ENCODE data around the gene GALNT7.
"Not testable (repeated sequence)": the region's sequence is repeated elsewhere in the genome, so short reads cannot be mapped to it uniquely, and the experiment has no call there.

GALNT7 gene

DNA sequence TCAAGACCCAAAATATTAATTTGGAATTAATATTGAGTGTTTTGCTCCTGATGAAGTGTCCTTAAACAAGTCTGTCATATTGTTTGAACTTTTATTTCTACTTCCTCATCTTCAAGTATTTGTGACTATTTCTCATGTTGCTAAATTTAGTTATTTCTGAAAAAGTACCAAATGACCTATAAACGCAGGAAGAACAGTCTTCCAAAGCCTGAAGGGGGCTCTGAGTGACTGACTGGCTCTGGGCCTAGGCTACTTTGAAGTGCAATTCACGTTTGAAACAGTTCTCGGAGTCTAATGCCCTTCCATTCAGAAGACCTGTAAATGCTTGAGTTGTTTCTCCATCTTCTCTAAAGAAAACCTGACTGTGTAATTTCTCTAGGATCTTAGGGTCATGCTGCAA is 26.5 kb downstream of the GALNT7 start:
- DNase-seq (ENCODE audit: low read depth): no peak

DNA sequence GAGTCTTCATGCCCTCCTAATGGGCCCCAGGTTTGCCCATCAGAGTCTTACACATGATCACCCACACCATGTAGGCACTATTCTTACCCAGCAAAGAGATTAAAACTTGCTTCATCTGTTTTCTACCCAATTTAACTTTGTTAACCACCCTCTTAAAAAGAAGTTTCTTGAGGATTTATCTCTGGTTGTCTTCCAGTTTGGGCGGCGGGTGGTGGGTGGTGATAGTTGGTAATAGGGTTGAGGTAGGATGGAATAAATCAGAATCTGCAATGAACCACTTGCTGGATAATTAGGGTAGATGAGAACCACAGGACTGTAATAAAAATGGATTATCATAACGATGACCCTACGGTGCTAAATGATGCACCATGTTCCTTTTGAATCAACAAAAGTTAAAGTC is 30.9 kb downstream of the GALNT7 start:
- DNase-seq (ENCODE audit: low read depth): no peak

DNA sequence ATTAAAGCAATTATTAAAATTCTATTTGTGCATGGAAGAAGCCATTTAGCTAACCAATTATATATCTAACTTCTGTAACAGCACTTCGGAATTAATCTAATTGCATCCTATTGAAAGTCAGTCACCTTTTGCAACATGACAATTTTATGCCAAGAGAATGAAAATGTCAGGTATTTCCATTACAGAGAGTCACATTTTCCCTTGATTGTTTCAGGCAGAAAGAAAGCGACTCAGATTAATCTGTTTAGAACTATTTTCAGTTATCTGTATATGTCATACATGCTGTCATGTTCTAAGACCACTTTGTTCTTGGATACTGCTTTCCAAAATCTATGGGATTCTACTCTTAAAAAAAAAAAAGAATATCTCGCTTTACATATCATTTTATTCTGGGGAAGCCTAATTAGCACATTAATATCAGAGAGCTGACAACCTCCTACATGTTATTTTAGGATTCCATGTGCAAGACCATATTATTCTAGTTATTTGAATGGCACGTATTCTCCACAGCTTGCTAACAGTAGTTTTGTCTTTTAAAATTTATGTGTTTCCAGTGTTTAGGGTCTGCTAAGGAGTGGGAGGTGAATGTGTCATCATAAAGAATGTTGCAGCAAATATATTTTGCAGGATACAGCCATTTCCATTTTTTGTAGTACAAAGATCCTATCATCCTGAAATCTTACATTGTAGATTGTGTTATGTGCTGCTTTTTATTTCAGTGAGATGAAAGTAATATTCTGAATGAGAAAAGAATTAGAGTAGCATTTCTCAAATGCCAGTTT is 31.7 kb downstream of the GALNT7 start:
- DNase-seq (ENCODE audit: low read depth): no peak

DNA sequence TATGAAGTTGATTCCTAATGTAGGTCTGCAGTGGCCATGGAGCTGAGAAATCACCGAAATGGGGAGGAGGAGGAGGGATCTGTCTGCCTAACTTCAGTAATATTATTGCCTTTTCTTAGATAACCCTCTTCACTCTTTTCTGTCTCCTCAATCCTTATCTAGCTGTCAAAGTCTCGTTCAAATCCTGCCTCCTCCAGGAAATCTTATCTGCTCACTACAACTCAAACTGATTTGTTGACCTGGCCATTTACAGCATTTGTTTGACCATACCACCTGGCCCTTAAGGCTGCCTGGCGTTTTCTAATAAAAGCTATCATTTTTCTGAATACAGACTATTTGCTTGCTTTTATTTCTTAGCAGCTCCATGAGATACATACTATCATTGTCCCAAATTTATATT is 33.8 kb downstream of the GALNT7 start:
- DNase-seq (ENCODE audit: low read depth): no peak

DNA sequence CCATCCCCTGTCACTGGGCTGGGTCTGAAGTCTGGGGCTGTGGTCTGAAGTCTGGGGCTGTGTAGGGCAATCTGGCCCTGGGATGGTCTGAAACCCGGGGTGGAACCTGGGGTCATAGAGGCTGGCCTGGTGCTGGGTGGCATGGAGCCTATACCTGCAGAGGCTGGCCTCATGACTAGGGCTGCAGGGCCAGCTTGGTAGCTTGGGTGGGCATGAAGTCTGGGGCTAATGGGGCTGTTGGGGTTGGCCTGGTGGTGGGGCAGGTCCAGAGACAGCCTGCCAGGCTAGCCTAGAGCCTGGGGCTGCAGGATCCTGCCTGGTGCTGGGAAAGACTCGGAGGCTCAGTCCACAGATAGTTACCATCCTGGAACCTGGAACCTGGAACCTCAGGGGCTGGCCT is 37.0 kb downstream of the GALNT7 start:
- no peak for DNase-seq (ENCODE audit: low read depth)

DNA sequence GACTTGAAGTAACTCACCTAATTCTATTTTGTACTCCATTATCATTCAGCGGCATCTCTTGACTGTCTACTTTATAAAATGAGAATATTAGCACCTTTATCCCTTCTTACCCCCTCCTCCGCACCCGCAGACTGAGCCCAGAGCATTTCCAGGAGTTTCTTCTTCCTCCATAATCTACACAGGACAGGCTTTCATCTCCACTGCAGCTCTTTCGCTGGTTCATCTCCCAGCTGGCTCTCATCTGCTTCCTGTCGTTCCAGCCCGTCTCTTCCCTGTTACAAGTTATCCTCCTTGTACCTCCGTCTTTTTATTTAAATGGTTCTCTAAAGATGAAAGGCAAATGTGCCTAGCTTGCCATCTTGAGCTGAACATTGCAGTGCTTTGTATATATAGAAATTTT is 39.8 kb downstream of the GALNT7 start:
- no peak for DNase-seq (ENCODE audit: low read depth)

DNA sequence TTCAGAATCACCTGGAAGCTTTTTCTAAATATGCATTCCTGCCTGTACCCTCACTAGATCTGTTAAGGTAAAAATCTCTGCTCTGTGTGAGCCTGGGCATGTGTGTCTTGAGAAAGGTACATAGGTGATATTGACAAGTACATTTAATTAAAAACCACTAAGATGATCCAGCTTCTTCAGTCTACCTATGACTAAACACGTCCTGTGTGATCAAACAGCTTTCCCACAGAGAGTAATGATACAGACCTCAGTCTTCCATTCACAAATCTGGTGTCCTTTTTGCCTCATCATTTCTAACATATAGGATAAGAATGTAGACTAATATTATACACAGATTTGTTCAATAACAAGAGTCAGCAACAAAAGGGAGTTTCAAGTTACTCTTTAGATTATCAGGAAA is 42.6 kb downstream of the GALNT7 start:
- no peak for DNase-seq (ENCODE audit: low read depth)

DNA sequence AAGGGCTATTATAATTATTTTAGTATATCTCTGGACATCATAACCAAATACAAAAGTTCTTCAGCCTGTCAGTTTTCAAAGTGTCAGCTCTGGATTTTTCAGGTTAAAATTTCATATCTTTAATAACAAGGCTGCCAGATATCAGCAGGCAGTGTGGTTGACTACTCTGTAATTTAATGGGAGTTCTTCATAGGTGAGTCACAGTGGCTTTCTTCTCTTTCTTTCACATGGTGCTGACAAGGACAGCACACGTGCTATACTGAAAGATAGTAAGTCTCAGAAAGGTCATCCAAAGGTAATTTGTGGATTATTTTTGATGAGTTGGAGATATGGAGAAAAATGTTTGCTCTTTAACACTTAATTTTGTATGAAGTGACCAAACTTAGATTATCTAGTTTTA is 43.2 kb downstream of the GALNT7 start:
- DNase-seq (ENCODE audit: low read depth): no peak

DNA sequence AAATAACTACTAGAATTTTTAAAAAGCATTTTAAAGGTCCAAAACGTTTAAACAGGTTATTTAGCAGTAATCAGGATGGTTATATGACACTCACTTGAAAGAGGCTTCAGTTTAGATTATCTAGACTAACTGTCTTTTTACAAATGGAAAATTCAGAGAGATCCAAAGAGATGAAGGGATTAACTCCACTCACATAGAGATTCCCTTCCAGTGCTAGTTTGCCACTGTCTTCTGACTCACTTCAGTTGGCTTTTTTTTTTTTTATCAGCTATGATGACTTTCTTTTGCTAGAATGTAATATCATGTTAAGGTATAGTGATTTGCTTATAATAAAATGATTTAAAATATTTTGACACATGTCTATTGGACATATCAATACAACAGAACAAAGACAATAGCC is 43.8 kb downstream of the GALNT7 start:
- DNase-seq (ENCODE audit: low read depth): no peak

DNA sequence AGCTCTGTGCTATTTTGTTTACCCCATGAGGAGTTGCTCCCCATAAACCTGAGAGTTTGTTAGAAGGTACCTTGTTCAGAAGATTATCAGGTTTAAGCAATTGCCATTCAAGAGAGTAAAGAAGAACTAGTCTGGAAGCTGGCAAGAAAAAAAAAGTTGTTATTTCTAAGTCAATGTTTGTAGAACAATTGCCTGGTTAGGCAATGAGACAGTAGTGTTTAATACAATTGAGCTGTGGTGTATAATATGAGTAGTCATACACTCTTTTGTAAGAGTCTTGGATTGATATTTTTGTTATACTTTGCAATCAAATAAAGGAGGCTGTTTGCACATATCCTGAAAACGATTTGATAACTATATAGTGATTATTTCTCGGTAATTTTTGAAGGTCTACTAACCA is 44.7 kb downstream of the GALNT7 start:
- DNase-seq (ENCODE audit: low read depth): no peak

DNA sequence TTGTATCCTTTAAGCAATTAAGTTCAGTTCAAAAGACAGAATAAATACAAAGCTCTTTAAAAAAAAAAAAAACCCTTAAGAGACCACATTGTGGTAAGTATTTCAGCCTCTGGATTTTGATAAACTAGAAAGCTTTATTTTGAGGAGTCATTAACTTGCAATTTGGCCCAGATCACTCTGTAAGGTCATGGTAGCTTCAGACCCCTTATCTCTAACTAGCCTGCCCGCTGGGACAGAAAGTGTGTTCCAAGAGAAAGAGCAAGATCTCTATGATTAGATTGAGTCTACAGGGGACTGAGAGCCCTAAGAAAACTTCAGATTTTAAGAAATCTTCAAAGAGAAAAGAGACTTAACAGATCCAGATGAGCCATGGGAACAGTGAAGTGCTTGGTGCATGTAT is 45.6 kb downstream of the GALNT7 start:
- DNase-seq (ENCODE audit: low read depth): no peak

DNA sequence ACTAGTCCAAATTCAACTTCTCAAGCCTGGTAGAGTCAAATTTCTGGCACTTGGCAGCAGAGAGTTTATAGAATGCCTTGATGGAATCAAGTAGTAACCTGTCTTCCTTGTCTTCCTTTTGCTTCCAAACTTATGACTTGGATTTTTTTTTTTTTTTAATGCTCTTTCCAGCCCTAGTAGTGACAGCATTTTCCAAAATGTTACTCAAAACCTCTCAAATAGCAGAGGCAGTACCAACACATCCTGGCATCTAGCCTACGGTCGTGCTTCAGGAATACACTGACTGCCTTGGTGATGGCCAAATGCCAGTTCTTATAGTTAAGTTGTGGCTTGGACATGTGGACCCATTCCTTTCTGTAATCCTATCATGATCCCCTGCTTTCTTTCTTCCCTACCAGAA is 46.0 kb downstream of the GALNT7 start:
- DNase-seq (ENCODE audit: low read depth): no peak

DNA sequence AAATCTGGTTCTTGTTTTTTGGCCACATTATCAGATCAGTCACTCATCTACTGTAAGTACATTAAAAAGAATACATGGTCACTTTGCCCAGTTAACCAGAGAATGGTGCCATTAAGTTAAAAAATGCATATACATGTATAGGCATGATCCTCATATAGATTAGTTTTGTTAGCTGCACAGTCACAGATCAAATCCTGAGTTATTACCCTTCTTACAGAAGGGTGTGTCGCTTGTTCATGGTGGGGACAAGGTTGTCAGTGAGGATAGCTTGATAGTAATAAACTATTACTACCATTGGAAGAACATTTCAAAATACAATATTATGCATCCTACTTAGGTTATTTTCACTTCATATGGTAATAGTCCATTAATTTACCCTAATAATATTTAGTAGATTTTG is 48.5 kb downstream of the GALNT7 start:
- no peak for DNase-seq (ENCODE audit: low read depth)

DNA sequence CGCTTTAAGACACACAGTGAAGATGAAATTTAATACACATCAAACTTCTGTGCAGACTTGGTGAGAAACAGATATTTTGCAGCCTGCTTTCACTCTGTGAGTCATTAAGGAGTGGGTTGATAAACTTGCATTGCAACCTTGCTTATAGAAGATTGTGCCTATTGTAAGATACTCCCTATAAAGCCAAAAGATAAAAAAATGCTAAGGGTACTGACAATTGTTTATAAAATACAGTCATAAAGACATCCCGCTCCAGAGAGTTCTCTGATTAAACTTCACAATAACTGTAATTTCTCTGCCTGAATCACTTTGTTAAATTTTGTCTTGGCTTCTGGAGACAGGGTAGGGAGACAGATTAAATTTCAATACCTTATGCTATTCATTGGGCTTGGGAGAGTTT is 49.1 kb downstream of the GALNT7 start:
- no peak for DNase-seq (ENCODE audit: low read depth)

DNA sequence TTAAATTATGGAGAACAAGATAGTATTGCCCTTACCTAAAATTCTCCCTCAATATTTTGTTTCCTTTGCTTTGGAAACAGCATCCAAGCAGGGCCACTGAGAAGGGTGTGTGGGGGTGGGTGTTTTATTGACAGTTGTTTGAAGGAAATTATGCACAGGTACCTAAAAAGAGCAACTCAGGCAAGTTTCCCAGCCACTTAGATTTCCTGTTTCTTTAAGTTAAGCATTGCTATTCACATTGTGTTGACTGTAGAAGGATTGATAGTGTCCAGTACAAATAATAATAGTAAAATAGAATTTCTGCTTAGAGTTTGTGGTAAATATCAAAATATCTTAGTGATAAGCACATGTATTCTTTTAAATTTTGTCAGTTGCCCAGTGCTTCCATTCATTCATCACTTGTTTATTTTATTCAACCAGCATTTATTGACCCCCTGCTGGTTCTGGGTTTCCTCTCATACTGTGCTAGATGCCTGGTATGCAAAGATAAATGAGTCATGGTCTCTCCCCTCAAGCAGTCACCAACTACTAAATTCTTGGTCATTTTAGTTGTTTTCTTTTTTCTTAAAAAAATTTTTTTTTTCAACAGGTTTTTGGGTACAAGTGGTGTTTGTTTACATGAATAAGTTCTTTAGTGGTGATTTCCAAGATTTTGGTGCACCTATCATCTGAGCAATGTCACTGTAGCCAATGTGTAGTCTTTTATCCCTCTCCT is 50.0 kb downstream of the GALNT7 start:
- no peak for DNase-seq (ENCODE audit: low read depth)

DNA sequence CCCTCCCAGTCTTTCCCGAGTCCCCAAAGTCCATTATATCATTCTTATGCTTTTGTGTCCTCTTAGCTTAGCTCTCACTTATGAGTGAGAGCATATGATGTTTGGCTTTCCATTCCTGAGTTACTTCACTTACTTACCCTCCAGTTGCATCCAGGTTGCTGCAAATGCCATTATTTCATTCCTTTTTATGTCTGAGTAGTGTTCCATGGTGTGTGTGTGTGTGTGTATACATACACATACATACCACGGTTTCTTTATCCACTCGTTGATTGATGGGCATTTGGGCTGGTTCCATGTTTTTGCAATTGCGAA is 50.5 kb downstream of the GALNT7 start:
- not testable (repeated sequence) for DNase-seq (ENCODE audit: low read depth)

DNA sequence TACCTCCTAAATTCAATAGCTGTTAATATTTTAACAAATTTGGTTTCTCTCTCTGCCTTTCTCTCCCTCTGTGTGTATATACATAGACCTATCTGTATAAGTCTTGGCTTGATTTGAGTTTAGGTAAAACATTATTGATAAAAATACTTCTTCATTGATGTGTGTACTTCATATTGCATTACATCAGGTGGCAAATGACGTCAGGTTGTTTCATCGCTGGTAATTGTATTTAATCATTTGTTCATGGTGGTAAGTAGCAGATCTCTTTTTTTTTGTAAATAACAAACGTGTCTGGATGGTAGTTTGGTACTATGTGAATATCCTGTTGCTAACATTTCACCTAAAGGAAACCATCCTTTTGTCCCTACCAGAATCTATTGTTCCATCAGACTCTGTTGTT is 55.1 kb downstream of the GALNT7 start:
- no peak for DNase-seq (ENCODE audit: low read depth)

DNA sequence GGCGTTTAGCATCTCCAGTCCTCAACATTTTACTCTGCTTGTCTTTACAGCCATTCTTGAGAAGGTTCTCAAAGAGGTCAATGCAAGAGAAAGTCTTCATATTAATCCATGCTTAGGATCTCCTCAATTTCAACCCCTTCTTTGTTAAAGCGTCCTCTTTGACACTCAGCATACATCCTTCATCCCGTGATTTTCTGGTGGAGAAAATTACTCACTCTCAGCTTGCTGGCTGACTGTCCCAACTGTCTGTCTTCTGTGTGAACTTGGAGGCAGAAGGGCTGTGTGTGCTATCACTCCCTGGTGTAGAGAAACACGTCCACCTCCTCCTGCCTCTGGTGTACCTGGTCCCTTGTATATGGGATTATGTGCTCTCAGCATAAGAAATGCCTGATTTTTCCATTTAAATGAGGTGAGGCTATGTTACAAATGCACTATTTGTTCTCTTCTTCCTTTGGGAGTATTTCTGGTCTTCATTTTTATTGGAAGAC is 57.8 kb downstream of the GALNT7 start:
- no peak for DNase-seq (ENCODE audit: low read depth)

DNA sequence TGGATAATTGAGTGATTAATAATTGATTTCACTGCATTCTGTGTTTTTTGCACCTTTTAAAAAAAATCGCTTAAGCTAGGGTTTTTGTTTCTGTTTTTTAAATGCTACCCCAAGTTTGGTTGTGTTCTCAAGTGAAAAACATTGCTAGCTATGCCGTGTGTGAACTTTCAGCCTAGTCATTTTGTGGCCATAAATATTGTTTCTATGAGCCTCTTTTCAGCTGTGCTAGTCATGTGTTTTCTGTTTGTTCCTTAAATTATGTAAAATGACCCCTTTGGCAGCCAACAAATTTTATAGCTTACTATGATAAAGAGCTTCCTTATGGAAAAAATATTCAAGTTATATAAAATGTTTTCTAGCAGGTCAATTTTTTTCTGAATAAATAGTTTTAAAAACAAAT is 59.1 kb downstream of the GALNT7 start:
- DNase-seq (ENCODE audit: low read depth): no peak

DNA sequence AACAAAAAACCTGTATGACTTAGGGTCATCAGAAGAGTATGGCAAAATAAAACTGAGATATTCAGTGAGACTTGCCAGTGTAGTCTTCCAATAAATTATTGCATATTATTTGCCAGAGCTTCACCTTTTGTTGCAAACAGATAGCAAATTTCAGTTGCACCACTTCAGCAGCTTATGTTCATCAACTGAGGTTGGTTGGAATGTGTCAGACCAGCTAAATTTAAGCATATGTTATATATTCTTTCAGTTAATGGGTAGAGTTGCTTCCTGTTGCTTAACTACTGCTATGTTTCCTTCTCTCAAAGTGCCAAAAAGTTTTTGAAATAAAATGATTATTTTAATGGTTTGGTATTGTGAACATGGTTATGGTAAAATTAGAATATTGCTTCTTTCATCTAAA is 61.5 kb downstream of the GALNT7 start:
- DNase-seq (ENCODE audit: low read depth): no peak

DNA sequence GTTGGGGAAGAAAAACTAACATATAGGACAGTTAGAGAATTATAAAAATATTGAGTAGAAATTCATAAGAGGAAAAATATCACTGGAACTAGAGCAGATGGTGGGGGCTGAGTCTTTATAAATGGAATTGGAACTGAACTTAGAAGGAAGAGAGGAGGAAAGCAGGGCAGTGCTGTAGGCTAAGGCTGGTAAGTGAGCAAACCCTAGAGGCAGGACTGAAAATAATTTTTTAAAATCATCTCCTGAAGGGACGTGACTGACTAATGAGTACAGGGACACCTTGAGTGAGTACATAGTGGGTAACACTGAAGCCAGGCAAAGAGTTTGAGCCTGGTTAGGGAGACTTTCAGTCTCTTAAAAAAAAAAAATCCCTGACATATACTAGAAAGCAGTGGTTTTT is 63.3 kb downstream of the GALNT7 start:
- no peak for DNase-seq (ENCODE audit: low read depth)

DNA sequence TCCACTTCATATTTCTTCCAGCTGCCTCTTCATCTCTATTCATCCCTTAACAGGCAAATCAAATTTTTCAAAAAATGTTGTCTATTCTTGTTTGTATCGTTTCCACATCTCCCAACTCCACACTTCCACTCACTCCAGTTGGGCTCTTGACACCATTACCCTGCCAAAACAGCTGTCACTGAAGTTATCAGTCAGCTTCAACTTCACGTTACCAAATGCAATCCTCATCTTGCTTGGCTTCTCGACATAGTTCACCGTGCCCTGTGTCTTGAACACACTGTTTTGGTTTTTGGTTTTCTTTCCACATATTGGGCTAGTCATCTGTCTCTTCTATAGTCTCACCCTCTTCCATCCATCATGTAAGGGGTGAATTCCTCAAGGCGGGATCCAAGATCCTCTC is 65.2 kb downstream of the GALNT7 start:
- DNase-seq (ENCODE audit: low read depth): no peak

DNA sequence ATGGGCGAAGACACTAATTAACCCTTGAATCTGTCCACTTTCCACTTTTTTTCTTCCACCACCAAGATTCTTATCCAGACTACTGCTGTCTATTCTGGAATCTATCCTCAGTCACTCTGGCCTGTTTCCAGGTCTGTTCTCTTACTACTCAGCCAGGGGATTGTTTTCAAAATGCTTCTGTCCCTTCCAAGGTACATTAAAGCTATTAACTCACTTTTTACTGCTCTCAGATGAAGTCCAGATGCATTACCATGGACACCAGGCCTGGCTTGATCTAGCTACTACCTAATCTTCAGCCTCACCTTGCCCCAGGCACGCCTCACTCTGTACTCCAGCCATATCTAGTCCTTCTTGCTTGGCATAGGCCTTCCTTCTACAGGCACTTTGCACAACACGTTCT is 66.4 kb downstream of the GALNT7 start:
- DNase-seq (ENCODE audit: low read depth): no peak

DNA sequence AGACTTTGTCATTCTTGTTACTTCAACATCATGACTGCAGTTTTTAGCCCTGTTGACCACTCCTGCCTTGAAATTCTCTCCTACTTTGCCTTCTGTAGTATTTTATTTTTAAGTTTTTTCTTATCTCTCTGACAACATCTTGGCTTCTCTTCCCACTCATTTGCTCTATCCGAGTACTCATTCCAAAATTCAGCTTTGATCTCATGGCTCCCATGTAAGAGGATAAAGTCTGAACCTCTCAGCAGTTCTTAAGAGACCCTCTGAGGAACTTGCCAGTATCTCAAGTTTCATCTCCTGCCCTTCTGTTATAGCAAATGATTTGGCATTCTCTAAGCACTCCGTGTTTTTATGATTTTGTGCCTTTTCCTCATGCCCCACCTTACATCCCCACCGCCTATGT is 67.7 kb downstream of the GALNT7 start:
- no peak for DNase-seq (ENCODE audit: low read depth)
